ENCODE data around the gene GBP6.
"Not testable (repeated sequence)": the region's sequence is repeated elsewhere in the genome, so short reads cannot be mapped to it uniquely, and the experiment has no call there.

GBP6 gene

GRCh38 chr1:89369331-89369730 lies 5.5 kb downstream of the GBP6 start:
- no peak for DNase-seq (ENCODE audit: low read depth)

DNA sequence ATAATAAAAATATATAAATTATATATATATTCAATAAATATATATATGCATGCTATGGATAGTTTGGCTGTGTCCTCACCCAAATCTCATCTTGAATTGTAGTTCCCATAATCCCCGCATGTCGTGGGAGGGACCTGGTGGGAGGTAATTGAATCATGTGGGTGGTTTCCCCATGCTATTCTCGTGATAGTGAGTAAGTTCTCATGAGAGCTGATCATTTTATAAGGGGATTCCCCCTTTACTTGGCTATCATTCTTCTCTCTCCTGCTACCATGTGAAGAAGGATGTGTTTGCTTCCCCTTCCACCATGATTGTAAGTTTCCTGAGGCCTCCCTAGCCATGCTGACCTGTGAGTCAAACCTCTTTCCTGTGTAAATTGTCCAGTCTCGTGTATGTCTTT lies 10.0 kb downstream of the GBP6 start:
- DNase-seq (ENCODE audit: low read depth), result not testable (repeated sequence)

DNA sequence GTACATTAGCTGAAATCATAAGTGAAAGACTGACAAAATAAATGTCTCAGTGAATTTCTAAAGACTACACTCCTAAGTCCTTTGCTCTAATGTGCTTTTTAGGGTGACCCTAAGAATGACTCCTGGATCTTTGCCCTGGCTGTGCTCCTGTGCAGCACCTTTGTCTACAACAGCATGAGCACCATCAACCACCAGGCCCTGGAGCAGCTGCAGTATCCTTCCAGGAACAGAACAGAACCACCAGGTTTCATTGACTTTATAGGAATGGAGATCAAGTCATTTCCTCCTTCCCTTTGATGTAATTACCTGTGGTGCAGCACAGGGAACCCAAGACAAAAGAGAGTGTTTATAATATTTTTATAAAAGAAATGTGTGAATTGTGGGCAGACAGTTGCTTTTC lies 14.1 kb downstream of the GBP6 start:
- DNase-seq (ENCODE audit: low read depth), result no peak

GRCh38 chr1:89381618-89382017 lies 17.8 kb downstream of the GBP6 start:
- DNase-seq (ENCODE audit: low read depth), result no peak

DNA sequence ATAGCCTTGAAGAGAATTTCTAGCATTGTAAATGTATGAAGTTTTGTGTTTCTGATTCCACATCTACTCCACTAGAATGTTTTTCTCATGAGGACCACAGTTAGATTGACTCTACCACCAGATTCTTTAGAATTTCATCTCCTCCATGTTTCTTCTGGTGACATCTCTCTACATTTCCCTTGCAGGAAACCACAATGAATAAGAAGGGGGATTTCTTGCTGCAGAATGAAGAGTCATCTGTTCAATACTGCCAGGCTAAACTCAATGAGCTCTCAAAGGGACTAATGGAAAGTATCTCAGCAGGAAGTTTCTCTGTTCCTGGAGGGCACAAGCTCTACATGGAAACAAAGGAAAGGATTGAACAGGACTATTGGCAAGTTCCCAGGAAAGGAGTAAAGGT lies 18.6 kb downstream of the GBP6 start:
- DNase-seq (ENCODE audit: low read depth), result no peak

- no peak for DNase-seq (ENCODE audit: low read depth)
Observed at GRCh38 chr1:89383185-89383584, 19.3 kb downstream of the GBP6 start.

- DNase-seq (ENCODE audit: low read depth), result no peak
Observed at GRCh38 chr1:89390707-89391106, 26.8 kb downstream of the GBP6 start.

DNA sequence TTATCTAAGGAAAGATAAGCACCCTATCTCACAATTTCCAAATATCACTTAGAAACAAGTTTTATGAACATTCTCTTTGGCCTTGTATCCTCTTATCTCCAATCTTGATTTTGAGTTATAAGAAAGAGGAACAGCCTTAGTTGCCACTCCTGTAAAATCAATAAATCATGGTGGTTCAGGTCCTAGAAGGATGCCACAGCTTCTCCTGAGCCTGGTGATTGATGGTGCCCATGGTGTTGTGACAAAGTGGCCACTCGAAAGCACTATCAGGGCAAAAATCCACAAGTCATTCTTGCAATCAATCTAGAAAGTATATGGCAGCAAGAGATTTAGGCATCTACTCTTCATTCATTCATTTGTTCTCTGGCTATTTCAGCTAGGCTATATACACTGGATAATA lies 27.8 kb downstream of the GBP6 start:
- no peak for DNase-seq (ENCODE audit: low read depth)

- no peak for DNase-seq (ENCODE audit: low read depth)
Observed at GRCh38 chr1:89394851-89395250, 31.0 kb downstream of the GBP6 start.

DNA sequence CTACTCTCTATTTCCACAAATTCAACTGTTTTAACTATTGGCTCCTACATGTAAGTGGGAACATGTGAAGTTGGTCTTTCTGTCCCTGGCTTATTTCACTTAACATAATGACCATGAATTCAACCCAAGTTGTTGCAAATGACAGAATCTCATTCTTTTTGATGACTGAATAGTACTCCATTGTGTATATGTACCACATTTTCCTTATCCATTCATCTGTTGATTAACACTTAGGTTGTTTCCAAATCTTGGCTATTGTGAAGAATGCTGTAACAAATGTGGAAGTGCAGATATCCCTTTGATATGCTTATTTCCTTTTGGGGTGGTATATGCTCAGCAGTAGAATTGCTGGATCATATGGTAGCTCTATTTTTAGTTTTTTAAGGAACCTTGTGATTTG lies 33.0 kb downstream of the GBP6 start:
- DNase-seq (ENCODE audit: low read depth), result no peak

- no peak for DNase-seq (ENCODE audit: low read depth)
Observed at GRCh38 chr1:89405275-89405929, 41.5 kb downstream of the GBP6 start.

GRCh38 chr1:89407360-89407759 lies 43.5 kb downstream of the GBP6 start:
- DNase-seq (ENCODE audit: low read depth), result no peak

DNA sequence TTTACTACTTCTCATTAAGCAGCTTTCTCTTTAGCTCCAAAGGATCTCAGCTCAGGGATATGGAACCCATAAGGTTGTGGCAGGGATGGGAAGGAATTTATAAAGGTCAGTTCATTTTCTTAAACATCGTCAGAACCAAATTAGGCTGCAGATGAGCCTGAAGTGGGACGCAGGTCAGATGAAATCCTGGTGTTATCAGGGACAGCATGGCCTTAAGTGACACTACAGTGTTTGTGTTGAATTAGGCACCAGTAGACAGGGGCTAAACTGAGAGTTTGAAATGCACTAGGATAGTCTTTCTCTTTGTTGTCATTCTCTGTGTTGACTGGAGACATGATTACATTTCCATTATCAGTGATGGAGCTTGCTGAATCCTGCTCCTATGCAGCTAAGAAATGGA lies 43.9 kb downstream of the GBP6 start:
- DNase-seq (ENCODE audit: low read depth), result not testable (repeated sequence)

GRCh38 chr1:89425056-89425455 lies 61.2 kb downstream of the GBP6 start:
- DNase-seq (ENCODE audit: low read depth), result no peak

DNA sequence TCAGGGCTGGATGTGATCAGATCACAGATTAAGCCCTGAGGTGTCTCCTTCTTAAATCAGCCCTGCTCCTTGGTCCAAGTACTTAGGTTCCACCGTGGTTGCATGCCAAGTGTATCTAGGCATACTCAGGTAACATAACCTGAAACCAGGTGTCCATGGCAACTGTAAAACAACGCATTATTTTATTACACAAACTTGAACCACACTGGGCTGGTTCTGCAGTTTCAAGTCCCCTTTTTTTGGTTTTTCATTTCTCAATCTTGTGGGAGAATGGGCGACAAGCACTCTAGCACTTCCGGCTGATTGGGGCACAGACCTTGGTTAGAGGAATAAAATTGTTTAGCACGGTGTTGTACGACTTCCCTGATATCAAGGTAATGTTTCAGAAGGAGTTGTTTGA lies 65.2 kb downstream of the GBP6 start:
- DNase-seq (ENCODE audit: low read depth), result no peak

- DNase-seq (ENCODE audit: low read depth), result not testable (repeated sequence)
Observed at GRCh38 chr1:89429681-89430080, 65.8 kb downstream of the GBP6 start.

DNA sequence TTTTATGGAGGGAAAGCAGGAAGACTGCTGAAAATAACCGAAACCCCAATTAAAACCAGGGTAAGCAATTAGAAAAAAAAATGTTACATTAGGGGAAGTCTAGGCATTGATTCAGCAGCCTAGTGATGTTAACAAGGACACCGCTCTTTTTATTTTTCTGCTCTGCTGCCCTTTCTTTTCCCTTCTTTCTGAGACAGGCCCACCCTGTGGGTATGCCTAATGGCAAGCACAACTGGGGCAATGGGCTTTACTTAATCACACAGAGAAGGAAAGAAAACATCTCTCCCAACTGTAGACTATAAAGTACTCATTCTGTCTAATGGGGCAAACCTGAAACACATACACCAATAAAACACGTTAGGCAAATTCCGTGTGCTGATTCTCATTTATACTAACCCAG lies 69.6 kb downstream of the GBP6 start:
- DNase-seq (ENCODE audit: low read depth), result no peak

DNA sequence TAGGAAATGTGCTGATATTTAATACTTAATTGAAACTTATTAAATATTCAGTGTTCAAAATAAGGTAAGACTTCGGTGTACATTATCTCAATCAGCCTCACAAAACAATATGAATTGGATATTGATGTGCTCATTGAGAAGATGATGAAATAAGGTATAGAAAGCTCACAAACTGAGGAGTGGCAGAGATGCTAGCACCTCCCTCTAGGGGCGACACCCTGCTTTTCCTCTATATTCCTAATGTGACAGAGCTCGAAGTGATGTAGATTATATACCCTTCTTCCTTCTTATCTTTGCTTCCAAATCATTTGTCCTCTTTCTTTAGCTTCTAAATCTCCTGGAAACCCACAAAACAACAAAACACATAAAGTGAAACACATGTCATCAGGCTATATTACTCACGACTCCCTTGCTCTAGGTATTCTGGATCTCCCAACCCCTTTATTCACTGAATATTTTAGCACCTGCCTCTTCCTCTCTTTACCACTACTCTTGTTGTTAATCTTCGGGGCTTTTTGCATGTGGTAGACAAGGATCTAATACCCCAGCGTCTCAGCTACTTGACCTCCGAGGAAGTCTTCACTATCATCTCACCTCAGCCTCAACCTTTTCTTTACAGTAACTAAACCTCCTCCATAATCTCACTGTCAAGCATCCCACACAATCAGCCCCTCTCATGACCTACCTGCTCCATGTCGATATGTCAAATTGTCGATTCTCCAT lies 70.4 kb downstream of the GBP6 start:
- not testable (repeated sequence) for DNase-seq (ENCODE audit: low read depth)
